GM19468 (cell line): ENCODE data around the gene KRTAP10-5.
"Not testable (repeated sequence)": the region's sequence is repeated elsewhere in the genome, so short reads cannot be mapped to it uniquely, and the experiment has no call there.

Experiments
- ATAC-seq: cut with Tn5 transposase; IDR thresholded peaks from one replicate; pipeline ENCODE4 v1.9.1; 2021; ENCODE audit warnings: mild to moderate bottlenecking, moderate library complexity, moderate number of reproducible peaks; ENCODE audit not compliant: unreplicated experiment; ENCODE audit errors: extremely low read depth

Gene KRTAP10-5, protein sequence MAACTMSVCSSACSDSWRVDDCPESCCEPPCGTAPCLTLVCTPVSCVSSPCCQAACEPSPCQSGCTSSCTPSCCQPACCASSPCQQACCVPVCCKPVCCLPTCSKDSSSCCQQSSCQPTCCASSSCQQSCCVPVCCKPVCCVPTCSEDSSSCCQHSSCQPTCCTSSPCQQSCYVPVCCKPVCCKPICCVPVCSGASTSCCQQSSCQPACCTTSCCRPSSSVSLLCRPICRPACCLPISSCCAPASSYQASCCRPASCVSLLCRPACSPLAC

DNA sequence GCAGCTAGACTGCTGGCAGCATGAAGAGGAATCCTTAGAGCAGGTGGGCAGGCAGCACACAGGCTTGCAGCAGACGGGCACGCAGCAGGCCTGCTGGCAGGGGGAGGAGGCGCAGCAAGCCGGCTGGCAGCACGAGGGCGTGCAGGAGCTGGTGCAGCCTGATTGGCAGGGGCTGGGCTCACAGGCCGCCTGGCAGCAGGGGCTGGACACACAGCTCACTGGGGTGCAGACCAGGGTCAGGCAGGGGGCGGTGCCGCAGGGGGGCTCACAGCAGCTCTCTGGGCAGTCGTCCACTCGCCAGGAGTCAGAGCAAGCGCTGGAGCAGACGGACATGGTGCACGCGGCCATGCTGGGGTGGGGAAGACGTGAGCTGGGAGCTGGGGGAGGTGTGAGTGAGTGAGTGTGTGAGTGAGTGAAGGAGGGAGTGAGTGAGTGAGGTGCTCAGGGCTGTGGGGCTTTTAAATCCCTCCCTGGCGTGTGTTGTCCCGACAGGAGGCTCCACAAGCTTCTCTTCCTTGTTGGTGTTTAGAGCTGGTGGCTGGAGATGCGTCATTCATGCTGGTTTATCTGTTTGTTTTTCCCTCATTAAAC lies at the start of gene KRTAP10-5:
Gene KRTAP10-5, minus strand, starts transcription at position 374 of the 591 bp plus-strand sequence. Its CDS starts 26 bp downstream, at position 348.
- not testable (repeated sequence) for ATAC-seq

DNA sequence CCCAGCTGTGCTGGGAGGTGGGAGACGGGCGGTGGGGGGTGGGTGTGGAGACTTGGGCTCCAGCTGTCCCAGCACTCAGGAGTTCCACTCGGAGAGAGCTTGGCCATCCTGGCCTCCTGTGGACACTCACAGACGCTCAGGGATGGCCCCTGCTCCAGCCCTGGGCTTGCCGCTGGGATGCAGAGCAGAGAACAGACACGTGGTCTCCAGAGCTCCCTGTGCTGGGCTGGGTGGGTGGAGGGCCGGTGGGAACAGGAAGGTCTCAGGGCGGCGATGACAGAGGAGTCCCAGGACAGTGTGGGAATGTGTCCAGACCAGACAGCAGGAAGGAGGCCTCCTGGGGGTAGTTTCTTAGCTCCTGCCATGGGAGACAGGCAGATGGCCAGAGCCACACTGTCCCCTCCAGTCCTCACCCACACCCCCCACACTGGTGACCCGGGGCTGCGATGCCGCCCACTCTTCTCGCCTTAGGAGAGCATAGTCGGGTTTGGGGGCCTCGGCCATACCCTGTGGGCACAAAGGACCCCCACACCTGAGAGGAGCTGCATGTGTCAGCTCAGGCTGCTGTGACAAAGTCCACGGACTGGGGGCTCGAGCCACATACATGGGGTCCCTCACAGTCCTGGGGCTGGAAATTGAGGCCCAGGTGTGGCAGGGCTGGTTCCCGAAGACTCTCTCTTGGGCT lies 48.4 kb upstream of the KRTAP10-5 start:
- no peak for ATAC-seq

DNA sequence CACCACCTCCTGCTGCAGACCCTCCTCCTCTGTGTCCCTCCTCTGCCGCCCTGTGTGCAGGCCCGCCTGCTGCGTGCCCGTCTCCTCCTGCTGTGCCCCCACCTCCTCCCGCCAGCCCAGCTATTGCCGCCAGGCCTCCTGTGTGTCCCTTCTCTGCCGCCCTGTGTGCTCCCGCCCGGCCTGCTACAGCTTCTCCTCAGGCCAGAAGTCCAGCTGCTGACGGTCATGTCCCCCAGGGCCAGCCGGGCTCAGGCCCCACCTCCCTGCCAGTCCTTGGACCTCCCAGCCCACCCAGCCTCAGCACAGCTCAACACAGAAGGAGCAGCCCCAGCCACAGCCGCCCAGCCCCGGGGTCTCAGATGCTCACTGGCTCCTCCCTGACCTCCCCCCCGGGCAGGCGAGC lies 47.4 kb upstream of the KRTAP10-5 start:
- not testable (repeated sequence) for ATAC-seq

DNA sequence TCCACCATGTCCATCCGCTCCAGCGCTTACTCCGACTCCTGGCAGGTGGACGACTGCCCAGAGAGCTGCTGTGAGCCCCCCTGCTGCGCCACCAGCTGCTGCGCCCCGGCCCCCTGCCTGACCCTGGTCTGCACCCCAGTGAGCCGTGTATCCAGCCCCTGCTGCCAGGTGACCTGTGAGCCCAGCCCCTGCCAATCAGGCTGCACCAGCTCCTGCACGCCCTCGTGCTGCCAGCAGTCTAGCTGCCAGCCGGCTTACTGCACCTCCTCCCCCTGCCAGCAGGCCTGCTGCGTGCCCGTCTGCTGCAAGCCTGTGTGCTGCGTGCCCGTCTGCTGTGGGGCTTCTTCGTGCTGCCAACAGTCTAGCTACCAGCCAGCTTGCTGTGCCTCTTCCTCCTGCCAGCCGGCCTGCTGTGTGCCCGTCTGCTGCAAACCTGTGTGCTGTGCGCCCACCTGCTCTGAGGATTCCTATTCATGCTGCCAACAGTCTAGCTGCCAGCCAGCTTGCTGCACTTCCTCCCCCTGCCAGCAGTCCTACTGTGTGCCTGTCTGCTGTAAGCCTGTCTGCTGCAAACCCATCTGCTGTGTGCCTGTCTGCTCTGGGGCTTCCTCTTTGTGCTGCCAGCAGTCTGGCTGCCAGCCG lies 46.9 kb upstream of the KRTAP10-5 start:
- not testable (repeated sequence) for ATAC-seq

DNA sequence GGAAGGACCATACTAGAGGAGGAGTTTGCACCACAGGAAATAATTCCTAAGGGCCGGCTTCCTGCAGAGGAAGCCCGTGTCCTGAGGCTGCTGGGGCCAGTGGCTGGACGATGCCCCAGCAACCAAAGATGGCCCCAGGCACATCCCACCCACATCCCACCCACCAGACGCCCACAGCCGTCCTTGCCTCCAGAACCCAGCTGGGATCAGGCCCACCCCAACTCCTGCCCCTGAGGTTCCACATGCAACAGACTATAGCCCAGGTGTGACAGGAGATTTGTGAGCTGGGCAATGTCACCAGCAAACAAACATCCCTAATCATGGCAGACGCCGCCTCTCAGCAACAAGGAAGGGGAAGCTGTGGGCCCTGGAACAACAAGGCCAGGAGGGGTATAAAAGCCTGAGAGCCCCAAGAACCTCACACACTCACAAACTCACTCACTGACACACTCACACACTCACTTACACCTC lies 46.3 kb upstream of the KRTAP10-5 start, which contains the start of gene KRTAP10-9:
Gene KRTAP10-9, plus strand, starts transcription at position 421 of the 471 bp plus-strand sequence. CDS start 79 bp downstream, outside the sequence.
- ATAC-seq, result no peak

DNA sequence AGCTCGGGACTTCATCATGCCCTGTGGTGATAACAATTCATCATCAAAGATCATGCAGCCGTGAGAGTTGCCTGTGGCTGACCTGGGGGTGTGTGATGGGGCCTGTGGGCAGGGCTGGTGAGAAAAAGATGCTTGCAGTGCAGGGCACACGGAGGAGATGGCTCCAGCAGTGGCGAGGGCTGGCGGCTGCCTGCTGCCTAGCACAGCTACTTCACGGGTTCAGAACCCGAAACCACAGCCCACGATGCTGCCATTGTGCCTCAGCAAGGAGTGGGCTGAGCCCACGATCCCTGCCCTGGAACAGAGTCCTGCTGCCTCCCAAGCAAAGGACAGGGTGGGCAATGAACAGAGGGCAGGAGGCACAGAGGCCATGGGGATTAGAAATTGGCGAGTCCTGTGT lies 45.9 kb upstream of the KRTAP10-5 start:
- no peak for ATAC-seq

DNA sequence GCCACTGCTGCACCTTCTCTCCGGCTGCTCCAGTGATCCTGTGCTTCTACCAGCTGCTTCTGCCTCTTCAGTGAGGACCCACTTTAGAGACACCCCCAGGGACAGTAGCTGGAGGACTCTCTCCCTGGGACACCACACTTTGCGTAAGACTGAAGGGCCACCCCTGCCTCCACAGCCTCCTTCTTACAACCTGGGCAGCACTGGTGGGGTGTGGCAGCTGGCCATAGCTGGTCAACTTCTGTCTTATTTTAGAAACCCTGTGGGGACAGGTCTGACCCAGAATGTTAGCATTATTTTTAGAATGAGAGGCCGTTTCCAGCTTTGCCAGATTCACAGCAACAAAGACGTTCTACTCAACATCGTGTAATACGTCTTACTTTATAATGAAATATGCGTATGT lies 45.4 kb upstream of the KRTAP10-5 start:
- ATAC-seq, result no peak

DNA sequence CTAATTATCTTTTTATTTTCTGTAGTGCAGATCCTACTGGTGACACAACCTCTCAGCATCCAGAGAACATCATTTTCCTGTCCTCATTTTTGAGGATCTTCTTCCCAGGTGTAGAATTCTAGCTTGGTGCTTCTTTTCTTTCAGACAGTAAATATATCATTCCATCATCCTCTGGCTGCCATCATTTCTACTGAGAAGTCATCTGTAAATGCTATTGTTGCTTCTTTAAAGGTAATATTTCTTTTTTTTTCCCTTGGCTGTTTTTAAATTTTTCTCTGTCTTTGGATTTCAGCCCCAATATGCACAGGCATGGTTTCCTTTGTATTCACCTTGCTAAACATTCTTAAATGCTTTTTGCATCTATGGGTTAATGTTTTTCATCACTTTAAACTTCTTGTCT lies 43.2 kb upstream of the KRTAP10-5 start:
- no peak for ATAC-seq

DNA sequence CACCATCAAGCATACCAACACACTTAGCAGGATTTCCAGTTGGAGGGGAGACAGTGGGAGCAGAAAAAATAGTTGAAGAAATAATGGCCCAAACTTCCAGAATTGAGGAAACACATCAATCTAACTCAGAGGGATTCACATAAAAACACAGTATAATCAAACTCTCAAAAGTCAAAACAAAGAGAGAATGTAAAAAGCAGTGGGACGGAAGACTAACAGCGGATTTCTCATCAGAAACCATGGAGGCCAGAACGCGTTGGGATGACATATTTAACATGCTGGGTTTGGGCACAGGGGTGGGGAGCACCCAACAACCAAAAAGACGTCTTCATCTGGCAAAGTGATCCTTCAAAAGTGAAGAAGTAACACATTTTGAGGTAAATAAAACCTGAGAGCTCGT lies 39.5 kb upstream of the KRTAP10-5 start:
- ATAC-seq, result no peak

DNA sequence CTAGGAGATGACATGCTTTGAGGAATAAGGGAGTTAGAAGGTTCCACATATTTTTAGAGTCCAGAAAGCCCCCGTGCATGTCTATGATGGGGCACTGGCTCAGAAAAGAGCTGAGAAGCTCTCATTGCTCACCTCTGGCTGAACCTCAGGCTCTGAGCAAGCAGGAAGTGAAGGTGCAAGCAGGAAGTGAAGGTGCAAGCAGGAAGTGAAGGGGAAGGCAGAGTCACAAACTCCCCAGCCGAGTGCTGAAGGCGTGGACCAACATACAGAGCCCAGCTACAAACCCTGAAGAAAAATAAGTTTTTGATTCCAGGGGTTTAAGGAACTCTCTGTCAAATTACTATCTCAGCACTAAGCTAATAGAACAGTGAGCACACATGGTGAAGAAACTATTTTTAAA lies 38.5 kb upstream of the KRTAP10-5 start:
- no peak for ATAC-seq

DNA sequence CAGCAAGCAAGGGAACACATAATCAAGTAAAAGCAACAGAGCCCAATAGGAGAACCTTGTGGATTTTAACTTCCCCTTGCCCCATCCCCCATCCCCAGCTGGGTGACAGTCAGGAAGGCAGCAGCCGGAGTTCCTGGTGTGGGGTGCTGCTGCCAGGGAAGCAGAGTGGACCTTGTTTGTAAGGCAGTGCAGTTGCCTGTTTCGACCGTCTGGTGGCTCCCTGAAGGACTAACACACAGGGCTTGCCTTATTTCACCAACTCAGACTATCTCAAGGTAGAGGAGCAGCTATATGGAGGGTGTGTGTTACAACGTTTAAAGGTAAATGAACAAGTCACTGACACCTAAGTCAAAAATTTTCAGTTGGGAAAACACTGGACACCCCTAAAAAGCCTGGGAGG lies 38.1 kb upstream of the KRTAP10-5 start:
- no peak for ATAC-seq

DNA sequence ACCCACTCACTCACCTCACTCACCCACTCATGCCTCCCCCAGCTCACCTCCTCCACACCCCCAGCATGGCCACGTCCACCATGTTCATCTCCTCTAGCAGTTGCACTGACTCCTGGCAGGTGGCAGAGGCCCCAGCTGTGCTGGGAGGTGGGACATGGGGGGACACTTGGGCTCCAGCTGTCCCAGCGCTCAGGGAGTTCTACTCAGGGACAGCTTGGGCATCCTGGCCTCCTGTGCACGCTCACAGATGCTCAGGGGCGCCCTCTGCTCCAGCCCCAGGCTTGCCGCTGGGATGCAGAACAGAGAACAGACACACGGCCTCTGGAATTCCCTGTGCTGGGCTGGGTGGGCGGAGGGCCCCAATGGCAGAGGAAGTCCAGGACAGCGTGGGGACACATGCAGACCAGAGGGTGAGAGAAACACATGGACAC lies 36.7 kb upstream of the KRTAP10-5 start:
- ATAC-seq, result no peak

DNA sequence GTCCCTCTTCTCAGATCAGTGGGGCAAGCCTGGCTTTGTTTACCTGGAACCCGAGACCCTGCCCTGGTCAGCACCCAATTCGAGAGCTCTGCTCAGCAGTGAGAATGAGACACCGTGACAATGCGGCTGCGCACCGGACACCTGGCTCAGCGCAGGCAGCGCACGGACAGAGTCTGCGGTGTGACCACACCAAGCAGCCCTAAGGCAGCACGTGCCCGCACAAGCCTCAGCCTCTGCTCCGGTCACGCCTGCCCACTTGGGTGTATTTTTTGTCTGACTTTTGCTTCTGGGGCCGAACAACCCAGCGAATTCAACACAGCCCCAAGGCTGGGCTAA lies 36.2 kb upstream of the KRTAP10-5 start:
- no peak for ATAC-seq

DNA sequence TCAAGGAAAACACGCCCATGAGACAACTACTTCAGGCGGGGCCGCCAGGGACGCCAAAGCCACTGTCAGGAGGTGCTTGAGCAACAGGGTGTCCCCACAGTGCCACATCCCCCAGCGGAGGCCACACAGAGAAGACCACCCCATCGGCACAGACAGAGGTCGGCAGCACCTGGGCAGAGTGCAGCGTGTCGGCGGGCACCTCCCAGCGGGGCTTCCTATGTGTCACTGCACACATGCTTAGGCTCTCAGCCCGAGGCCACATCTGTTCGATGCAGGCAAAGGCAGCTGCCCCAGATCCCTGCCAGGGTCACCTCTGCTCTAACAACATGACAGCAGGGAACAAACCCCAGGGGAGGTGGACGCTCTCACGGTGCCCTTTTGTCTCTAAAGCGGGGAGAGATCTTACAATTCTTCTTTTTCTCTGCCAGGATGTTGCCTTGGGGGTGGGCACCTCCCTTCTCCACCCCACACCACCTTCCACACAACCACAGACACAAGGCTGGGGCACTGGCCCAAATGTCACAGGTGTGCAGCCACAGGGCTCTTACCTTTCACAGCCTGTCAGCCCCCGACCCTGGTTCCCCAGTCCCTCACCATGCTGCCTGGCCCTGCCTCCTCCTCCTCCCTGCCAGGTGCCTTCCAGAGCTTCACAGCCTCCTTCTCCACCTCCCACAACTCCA lies 35.6 kb upstream of the KRTAP10-5 start:
- ATAC-seq, result no peak

DNA sequence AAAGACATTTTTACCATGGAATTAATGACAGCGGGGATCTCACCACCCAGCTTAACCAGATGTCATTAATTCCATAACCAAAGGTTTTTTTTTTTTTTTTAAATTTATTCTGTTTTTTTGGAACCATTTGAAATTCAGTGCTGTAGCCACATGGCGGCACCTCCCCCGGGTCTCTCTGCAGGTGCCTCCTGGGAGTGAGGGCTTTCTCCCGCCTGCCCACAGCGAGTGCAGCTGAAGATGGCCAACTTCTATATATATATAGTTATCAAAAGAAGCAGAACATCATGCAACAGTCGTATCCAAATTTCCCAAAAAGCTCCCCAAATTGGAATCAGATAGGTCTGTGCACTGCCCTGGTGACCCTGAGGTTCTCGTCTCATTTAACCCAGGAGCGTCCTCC lies 35.1 kb upstream of the KRTAP10-5 start:
- no peak for ATAC-seq

DNA sequence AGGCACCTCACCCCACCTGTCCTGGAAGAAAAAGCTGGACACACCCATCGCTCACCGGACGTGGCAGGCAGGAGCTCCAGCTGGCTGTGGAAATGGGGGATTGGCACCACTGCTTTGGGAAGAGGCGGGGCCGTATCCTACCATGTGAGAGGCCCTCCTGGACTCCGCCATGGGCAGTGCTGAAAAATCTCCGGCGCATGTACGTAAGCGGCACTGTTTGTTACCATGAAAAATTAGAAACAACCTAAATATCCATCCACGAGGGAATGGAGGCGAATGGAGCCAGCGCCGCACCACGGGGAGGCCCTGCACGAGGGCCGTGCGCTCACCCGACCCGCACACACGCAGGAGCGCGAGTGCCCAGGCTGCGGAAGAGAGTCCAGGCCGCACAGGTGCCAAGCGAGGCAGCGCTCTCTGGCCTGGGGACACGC lies 34.6 kb upstream of the KRTAP10-5 start:
- ATAC-seq, result no peak

DNA sequence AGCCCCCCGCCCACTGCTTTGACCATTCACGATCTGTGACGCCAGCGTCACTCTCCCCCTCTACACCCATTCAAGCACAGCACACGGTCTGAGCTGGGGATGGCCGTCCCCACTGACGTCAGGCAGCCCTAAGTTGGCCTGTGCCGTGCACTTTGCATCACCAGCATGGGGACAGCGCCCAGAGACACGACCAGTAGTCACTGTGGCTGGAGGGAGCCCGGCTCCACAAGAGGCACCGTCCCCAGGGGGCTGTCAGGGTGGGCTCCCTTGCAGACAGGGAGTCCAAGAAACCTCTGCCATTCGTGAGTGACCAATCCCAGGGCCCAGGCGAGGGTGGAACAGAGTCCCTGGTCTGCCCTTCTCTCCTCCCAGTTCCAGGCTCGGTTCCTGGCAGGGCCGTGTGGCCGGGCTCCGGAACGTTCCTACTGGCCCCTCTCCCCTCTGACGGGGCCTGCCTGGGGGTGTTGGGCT lies 33.8 kb upstream of the KRTAP10-5 start:
- ATAC-seq, result no peak

DNA sequence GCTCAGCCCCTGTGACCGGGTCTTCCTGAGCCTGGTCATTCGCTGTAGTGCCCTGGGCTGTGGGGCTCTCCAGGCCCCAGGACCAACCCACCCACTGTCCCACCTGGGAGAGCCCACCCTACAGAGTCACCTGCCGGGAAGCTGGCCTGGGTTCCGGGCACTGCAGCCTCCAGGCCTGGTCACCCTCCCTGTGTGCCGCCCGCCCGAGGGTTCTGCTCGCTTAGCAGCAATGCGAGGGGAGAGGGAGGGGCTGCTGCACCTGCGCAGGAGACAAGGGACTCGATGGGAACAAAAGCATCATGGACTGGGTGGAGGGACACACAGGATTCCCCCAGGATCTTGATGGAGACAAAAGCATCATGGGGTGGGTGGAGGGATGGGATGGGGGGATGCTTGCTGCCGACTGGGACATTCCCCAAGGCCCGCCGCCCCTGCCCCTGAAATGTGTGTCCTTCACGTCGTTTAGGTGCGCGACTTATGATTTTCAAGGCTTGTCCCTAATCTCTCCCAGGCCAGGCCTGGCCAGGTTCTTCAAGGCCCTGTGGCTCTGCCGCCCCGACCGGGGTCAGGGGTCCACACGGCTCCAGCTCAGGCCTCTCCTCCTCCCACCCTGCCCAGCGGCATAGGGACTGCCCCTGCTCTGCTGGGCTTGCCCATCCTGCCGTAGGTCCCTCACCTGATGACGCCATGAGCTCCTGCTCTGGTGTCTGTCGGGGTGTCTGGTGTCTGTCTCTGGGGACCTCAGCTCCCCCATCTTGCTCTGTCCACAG lies 33.2 kb upstream of the KRTAP10-5 start:
- ATAC-seq, result no peak

DNA sequence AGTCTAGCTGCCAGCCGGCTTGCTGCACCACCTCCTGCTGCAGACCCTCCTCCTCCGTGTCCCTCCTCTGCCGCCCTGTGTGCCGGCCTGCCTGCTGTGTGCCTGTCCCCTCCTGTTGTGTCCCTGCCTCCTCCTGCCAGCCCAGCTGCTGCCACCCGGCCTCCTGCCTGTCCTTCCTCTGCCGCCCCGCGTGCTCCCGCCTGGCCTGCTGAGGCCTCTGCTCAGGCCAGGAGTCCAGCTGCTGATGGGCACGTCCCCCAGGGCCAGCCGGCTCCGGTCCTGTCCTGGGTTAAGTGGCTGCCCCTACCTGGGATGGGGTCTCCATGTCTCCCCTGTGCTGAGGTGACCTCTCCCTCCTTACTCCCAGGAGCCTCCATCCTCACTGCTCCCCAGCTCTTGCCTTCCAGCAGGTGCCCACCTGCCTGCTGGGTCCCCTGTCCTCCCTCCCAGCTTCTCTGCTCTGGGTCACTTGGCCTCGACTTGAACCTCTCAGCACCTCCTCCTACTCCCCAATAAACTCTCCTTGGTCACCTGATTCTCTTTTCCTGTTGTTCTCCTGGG lies 32.3 kb upstream of the KRTAP10-5 start:
- no peak for ATAC-seq
